GM13977 (cell line): ENCODE data around the gene RASEF.

Experiments
- DNase-seq: peaks from one replicate; pipeline ENCODE4 v3.0.0; 2012; ENCODE audit warnings: low spot score
- in situ Hi-C: fragments of 300-500 bp; cut with MboI; formaldehyde crosslinking; loops from one replicate; pipeline ENCODE4 v1.12.0; 2022; ENCODE audit warnings: low sequenced_read_pairs, low pct_unique_long_range_greater_than_20kb, mixed read lengths, inconsistent platforms; ENCODE audit not compliant: unreplicated experiment
- TF ChIP-seq, protein P1 (sequence below): IDR thresholded peaks from 2 replicates; pipeline ENCODE4 v1.5.1; 2012; ENCODE audit warnings: mild to moderate bottlenecking, control low read depth; ENCODE audit not compliant: insufficient read depth; ENCODE audit errors: extremely low read depth, missing control alignments

Gene RASEF

DNA sequence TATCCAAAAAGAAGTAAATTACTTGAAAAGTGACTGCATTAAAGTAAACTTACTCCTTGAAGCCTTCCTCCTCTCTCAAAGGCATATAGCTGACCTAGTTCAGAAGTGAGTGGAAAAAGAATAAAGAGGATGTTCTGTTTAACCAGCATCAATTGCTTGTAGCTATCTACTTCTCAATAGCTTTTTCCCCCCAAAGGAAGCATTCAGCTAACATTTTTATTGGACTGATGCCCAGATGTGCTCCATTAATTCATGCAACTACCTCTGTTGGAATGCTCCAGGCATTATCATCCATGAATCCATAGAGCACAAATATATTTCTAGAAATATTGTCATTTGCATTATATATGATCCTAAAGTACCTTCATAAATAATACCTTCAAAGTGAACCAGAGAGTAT lies 132.8 kb downstream of the RASEF start:
- in situ Hi-C loops, result no loop called here
- no peak for DNase-seq
- TF ChIP-seq, protein P1, sequence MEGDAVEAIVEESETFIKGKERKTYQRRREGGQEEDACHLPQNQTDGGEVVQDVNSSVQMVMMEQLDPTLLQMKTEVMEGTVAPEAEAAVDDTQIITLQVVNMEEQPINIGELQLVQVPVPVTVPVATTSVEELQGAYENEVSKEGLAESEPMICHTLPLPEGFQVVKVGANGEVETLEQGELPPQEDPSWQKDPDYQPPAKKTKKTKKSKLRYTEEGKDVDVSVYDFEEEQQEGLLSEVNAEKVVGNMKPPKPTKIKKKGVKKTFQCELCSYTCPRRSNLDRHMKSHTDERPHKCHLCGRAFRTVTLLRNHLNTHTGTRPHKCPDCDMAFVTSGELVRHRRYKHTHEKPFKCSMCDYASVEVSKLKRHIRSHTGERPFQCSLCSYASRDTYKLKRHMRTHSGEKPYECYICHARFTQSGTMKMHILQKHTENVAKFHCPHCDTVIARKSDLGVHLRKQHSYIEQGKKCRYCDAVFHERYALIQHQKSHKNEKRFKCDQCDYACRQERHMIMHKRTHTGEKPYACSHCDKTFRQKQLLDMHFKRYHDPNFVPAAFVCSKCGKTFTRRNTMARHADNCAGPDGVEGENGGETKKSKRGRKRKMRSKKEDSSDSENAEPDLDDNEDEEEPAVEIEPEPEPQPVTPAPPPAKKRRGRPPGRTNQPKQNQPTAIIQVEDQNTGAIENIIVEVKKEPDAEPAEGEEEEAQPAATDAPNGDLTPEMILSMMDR, result no peak
